ENCODE results near the gene MYH2.
"Not testable (repeated sequence)": the region's sequence is repeated elsewhere in the genome, so short reads cannot be mapped to it uniquely, and the experiment has no call there.

Gene MYH2

GRCh38 chr17:10549096-10549842, at the start of gene MYH2:
MYH2 (minus strand) TSS chr17:10549658; CDS start chr17:10547920, 1,738 bp downstream.
- no peak for DNase-seq

GRCh38 chr17:10598621-10599020, 49.2 kb upstream of the MYH2 start:
- no peak for DNase-seq

GRCh38 chr17:10589553-10590145, 40.2 kb upstream of the MYH2 start:
- DNase-seq, result no peak

GRCh38 chr17:10585529-10585928, 36.1 kb upstream of the MYH2 start:
- DNase-seq, result no peak

GRCh38 chr17:10583834-10584233, 34.4 kb upstream of the MYH2 start:
- no peak for DNase-seq

- no peak for DNase-seq
These were observed 29.8 kb upstream of the MYH2 start for GRCh38 chr17:10579270-10579669.

GRCh38 chr17:10574324-10574723, 24.9 kb upstream of the MYH2 start:
- DNase-seq, result no peak

- DNase-seq, result no peak
These were observed 14.7 kb upstream of the MYH2 start for GRCh38 chr17:10563991-10564660.

GRCh38 chr17:10558049-10558448, 8.6 kb upstream of the MYH2 start:
- DNase-seq, result no peak

- no peak for DNase-seq
These were observed 8.0 kb upstream of the MYH2 start for GRCh38 chr17:10557422-10557821.

- no peak for DNase-seq
These were observed 7.0 kb upstream of the MYH2 start for GRCh38 chr17:10556301-10557005.

- DNase-seq, result no peak
These were observed 556 bp upstream of the MYH2 start for GRCh38 chr17:10550014-10550413.

GRCh38 chr17:10547351-10547750, 2.1 kb downstream of the MYH2 start:
- no peak for DNase-seq

GRCh38 chr17:10543486-10543885, 6.0 kb downstream of the MYH2 start:
- not testable (repeated sequence) for DNase-seq

GRCh38 chr17:10541179-10541578, 8.3 kb downstream of the MYH2 start:
- DNase-seq, result not testable (repeated sequence)

- no peak for DNase-seq
These were observed 17.4 kb downstream of the MYH2 start for GRCh38 chr17:10532026-10532425.

GRCh38 chr17:10527419-10527818, 22.0 kb downstream of the MYH2 start:
- DNase-seq, result no peak

GRCh38 chr17:10526517-10526916, 22.9 kb downstream of the MYH2 start:
- DNase-seq, result no peak

GRCh38 chr17:10523064-10523463, 26.4 kb downstream of the MYH2 start:
- DNase-seq, result no peak

- no peak for DNase-seq
These were observed 27.5 kb downstream of the MYH2 start for GRCh38 chr17:10521949-10522348.

GRCh38 chr17:10518271-10519037, 31.0 kb downstream of the MYH2 start, which contains the start of gene MYH1:
MYH1 (minus strand) TSS chr17:10518542; CDS start chr17:10516642, 1,900 bp downstream.
- DNase-seq, result no peak

- DNase-seq, result no peak
These were observed 32.8 kb downstream of the MYH2 start for GRCh38 chr17:10516638-10517037.

- no peak for DNase-seq
These were observed 33.4 kb downstream of the MYH2 start for GRCh38 chr17:10516065-10516464.
